DMS153 treated with DMSO at 0.1 percent for 48 hours (cell line): ENCODE measurements around the gene LIN28B.
A peak's percentile ranks its signal among the peaks of the same experiment; 100 is the strongest.

Experiments used
- DNase-seq: peaks from one replicate; lab custom pipeline; 2025; ENCODE audit not compliant: unreplicated experiment; lab: John Stamatoyannopoulos, UW

The LIN28B gene

DNA sequence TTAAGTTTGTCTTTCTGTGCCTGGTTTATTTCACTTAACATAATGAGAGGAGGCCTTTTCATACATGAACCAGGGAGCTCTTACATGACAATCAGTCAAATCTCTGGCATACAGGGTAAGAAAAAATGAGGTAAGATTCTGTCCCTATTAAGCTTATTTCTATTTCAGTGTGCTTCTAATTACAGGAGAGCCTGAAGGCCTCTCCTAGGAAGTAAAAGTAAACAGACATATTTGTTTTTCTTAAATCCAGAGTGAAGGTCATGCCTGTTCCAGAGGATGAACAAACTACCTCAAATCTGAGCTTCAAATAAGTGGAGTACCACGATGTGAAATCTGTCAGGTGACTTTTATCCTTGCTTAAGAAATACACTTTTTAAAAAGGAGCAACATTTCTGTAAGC lies 150.3 kb downstream of the LIN28B start:
- DNase-seq: no peak

DNA sequence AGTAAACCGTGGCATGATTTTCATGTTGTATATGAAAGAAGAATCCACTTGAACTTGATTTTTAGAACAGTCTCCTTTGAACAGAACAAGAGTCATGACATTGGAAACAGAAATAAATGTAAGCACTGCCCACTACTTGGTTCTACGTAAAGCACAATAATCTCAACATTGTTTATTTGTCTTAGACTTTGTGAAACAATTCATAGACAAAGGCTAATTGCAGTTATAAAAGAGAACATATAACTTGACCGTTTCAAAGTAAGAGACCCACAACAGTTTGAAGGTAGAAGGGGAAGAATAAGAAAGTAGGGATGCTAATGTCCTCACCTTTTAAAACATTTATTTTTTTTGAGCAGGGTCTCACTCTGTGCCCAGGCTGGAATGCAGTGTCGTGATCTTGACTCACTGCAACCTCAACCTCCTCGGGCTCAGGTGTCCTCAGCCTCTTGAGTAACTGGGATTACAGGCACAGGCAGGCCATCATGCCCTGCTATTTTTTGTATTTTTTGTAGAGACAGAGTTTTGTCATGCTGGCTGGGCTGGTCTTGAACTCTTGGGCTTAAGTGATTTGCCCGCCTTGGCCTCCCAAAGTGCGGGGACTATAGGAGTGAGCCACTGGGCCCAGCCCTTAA lies 151.8 kb downstream of the LIN28B start:
- no peak for DNase-seq

DNA sequence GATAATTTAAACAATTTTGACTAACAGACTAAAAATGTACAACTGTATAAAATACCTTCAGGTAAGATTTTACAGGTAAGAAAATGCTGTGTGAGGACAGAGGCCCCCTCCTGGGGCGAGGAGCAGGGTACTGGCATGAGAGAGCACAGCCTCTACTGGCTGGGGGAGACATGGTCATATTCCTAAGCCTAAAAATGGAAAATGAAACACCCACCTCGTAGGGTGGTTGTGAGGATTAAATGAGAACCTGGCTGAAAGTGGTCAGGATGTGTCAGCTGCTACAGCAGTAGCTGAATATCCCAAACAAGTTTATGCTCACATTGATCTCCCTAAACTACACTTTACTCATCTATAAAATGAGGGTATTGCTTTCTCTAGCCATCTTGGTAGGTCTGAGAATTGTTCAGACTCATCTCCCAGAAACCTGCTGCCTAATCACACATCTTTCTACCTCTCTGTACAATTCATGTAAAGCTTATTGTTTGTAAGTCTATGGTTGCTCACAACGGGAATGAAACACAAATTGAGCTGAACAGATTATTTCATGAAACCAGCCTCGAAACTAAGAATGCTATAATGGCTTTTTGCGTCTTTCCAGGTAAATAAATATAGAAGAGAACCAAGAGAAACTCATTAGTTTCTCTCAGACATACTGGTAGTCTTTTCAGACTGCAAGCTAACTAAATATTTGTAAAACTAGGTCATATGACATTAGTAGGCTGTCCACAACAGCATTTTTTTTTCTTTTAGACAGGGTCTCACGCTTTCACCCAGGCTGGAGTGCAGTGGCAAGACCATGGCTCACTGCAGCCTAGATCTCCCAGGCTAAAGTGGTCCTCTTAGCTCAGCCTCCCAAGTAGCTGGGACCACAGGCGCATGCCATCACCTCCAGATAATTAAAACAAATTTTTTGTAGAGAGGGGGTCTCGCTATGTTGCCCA lies 153.3 kb downstream of the LIN28B start:
- DNase-seq: no peak

DNA sequence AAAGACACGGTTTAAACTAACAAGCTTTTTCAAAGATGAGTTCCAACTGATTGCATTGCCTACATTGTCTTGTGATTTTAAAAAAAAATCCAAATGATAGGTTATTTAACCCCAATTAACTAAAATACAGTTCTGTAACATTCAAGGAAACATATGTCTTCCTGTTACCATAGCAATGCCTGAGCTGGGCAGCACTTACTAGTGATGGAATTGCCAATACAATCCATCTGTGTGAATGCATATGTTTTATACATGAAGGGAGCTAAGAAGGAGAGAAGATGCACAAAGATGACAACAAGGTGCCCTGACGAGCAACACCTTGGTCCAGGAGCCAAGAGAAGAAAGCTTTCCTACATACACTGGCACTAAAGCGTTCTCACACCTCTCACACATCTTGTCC lies 154.2 kb downstream of the LIN28B start:
- no peak for DNase-seq

DNA sequence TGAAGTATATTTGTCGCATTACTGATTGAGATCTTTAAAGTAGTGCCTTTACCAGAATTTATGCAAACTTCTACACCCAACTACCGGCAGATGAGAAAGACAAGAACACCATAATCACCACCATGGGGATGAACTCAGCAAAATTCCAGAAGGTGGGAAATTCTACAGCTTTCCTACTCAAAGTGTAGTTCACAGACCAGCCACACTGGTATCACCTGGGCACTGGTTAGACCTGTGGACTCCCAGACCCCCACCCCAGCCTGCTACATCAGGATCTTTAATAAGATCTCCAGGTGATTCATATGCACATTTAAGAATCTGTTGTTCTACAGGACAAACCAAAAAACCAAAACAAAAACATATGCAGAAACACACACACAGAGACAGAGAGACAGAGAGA lies 155.0 kb downstream of the LIN28B start:
- DNase-seq: no peak

DNA sequence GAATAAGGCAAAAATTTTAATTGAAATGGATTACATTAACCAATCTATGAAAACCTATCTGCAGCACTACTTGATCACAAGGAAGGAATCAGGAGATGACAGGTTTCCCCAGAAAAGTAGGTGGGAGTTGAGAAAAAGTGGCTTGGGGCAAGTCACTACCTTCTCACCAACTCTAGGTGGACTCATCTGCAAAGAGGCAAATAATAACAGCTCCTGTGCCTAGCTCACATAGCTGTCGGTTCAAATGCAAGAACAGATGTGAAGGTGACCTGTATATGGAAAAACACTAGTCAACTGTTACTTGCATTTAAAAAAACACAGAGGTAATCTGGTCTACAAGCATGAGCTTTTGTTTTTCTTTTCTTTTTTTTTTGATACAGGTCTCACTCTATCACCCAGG lies 155.7 kb downstream of the LIN28B start:
- no peak for DNase-seq

DNA sequence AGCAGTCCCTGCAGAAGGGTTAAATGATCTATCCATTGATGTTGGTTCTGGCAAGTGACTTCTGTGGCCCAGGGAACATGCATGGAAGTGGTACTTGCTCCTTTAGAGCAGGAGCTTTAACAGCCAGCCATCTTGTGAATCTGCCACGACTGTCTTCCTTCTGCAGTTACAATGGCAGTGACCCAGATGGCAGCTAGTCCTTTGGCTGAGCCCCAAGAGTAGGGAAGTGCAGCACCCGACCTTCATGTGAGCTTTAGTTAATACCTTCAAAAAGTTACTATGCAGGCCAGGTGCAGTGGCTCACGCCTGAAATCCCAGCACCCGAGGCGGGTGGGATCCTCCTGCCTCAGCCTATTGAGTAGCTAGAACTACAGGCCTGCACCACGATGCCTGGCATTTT lies 156.5 kb downstream of the LIN28B start:
- no peak for DNase-seq

DNA sequence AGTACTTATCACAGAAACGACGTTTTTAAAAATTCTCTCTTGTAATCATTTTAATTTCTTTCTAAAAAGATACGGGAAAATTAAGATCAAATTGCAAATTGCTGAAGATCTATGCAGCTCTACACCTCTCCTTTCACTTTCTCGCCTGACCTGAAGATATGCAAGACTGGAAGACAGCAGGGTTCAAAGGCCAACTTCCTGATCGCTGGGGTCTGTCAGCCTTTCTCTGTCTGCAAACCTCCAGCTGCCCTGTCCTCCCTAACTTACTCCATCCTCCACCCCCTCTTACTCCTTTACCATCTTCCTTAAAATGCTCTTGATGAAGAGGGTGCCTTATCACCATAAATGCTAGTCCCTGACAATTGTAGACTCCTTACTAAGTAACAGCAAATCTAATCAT lies 159.2 kb downstream of the LIN28B start:
- no peak for DNase-seq

DNA sequence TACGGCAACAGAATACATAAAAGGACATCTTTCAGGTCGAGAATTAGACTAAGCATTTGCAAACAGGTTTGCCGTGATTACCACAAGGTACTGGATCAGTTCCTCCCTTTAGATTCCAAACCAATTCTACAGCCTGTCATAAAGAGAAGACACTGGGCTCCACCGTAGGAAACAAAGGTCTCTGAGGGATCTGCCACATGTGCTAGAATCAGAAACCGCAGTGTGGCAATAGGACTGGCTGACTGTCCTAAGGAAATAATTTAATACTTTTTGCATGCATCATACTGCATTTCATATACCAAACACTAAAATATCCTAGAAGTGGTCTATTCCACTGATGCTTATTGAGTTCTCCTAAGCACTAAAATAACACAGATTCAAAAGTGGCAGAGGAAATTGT lies 163.7 kb downstream of the LIN28B start:
- no peak for DNase-seq

DNA sequence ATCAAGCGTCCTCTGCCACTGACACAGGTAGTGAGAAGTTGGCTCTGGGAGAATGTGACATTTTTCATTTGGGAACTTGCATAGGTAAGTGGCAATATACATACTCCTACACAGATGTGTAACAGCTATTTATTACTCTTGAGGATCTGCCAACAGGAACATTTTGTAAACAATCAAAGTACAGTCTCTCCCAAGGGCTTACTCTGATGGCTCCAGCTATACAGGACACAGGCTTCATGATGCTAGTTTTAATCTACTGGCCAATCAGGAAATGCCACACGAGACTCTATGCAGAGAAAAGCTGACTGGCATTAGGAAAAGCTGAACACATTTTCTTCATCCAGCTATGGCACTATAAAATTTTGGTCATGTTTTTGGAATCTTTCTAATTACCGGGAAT lies 165.1 kb downstream of the LIN28B start:
- peak; percentile 29 for DNase-seq

DNA sequence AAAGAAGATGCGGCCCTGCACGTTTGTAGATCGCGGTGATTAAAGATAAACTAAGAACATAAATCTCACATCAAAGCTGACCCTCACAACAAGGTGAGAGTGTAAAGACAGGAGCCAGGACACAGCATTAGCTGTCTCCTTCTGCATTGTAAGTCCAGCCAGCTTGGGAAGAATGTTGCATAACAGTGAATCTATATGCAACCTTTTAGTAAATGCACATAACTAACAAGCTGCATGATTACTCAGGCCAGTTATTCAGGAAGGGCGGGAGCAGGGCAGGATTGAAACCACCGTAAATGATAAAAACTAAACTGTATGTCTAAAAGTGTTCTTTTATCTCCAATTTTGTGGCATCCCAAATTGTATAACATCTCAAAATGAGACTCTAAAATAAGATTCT lies 165.8 kb downstream of the LIN28B start:
- DNase-seq: no peak
